ENCODE measurements around the gene CMTM1. TPM values are rescaled to one million over a fixed set of nuclear protein-coding genes. Genes with fewer than 3 reads are reported as not detected.
"Not testable (repeated sequence)": the region's sequence is repeated elsewhere in the genome, so short reads cannot be mapped to it uniquely, and the experiment has no call there.

The CMTM1 gene
- total RNA-seq, 2 donors from 2014 or later: not detected

DNA sequence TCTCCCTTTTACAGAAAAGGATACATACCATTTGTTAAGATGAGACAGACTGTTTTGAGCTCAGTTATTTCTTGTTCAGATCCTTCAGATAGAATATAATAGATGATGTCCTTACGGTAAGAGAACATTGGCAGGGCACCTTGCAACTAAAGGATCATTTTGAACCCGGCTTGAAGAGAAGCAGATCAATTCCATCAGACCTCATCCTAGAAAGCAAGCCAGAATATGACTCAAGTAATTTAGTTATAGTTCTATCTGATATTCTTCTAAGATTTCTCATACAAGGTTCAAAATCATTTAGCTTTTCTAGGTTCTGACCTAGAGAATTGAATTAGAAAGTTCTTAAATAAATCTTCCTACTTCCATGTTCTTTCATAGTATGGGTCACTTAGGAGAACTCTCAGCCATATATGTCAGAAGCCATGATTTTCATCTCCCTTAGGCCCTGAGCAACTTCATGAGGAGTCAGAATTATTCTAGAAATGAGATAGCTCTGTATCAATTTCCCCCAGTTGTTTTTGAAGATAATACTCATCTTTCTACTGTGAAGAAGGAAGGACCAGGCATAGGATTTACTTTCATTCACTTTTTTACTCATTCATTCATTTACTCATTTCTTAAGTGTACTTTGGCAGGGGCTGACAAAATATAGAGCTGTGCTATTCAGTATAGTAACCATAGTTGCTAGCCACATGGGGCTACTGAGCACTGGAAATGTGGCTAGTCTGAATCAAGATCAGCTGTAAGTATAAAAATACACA is 2.5 kb upstream of the CMTM1 start:
- peaks cover 0 to 5% of the 10 kb centered on the region in 2 donors for H3K36me3 ChIP-seq (replicated peaks in 1 of 2; ENCODE audit: insufficient read depth in 1 of 2, low read depth in 2 of 2)
- intact Hi-C loops (cut with DNase I): no loop called here
- WGBS, 2 donors: 83 to 84% methylated on average over 2 of the region's 2 CpGs
- TF ChIP-seq POLR2A (IDR thresholded peaks at IDR 0.05): no peak
- TF ChIP-seq, protein P1, sequence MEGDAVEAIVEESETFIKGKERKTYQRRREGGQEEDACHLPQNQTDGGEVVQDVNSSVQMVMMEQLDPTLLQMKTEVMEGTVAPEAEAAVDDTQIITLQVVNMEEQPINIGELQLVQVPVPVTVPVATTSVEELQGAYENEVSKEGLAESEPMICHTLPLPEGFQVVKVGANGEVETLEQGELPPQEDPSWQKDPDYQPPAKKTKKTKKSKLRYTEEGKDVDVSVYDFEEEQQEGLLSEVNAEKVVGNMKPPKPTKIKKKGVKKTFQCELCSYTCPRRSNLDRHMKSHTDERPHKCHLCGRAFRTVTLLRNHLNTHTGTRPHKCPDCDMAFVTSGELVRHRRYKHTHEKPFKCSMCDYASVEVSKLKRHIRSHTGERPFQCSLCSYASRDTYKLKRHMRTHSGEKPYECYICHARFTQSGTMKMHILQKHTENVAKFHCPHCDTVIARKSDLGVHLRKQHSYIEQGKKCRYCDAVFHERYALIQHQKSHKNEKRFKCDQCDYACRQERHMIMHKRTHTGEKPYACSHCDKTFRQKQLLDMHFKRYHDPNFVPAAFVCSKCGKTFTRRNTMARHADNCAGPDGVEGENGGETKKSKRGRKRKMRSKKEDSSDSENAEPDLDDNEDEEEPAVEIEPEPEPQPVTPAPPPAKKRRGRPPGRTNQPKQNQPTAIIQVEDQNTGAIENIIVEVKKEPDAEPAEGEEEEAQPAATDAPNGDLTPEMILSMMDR (IDR thresholded peaks at IDR 0.05): no peak
- no peaks in the 10 kb centered on the region for H3K4me1 ChIP-seq
- no peak overlapping the region for H3K27ac ChIP-seq
- H3K27me3 ChIP-seq: no peaks in the 10 kb centered on the region
- ATAC-seq: no peak
- no peak overlapping the region for H3K4me3 ChIP-seq
- DNase-seq: no peak
- H3K9me3 ChIP-seq: no peaks in the 10 kb centered on the region

DNA sequence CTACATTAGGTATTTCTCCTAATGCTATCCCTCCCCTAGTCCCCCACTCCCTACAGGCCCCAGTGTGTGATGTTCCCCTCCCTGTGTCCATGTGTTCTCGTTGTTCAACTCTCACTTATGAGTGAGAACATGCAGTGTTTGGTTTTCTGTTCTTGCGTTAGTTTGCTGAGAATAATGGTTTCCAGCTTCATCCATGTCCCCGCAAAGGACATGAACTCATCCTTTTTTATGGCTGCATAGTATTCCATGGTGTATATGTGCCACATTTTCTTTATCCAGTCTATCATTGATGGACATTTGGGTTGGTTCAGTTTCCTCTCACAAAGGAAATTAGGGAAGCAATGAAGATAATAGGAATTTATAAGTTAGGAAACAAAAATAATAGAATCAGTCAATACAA is 1.0 kb downstream of the CMTM1 start:
- H3K4me1 ChIP-seq; H3K36me3 ChIP-seq (replicated peaks in 1 of 2; ENCODE audit: insufficient read depth in 1 of 2, low read depth in 2 of 2); H3K27ac ChIP-seq; H3K4me3 ChIP-seq; H3K9me3 ChIP-seq; ATAC-seq; intact Hi-C loops (cut with DNase I); DNase-seq; H3K27me3 ChIP-seq: not testable (repeated sequence)
- WGBS, 2 donors: 97 to 99% methylated on average over 3 of the region's 3 CpGs

DNA sequence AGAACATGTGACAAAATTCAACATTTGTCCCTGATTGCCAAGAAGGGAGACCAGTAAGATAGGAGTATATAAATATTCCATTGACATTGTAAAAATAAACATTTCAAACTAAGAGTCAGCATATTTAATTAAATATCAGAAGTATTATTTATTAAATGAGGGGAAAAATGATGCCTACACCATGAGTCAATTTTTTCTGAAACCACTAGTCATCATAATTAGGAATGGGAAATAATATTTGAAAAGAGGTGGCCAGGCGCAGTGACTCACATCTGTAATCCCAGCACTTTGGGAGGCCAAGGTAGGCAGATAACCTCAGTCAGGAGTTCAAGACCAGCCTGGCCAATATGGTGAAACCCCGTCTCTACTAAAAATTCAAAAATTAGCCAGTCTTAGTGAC is 2.1 kb downstream of the CMTM1 start:
- TF ChIP-seq POLR2A (IDR thresholded peaks at IDR 0.05): no peak
- TF ChIP-seq, protein P1 (IDR thresholded peaks at IDR 0.05): no peak
- no peak for DNase-seq
- ATAC-seq: no peak
- 81 to 84% methylated on average over 2 of the region's 2 CpGs for WGBS, 2 donors
- H3K4me3 ChIP-seq: no peak overlapping the region
- intact Hi-C loops (cut with DNase I): no loop called here
- H3K36me3 ChIP-seq (replicated peaks in 1 of 2; ENCODE audit: insufficient read depth in 1 of 2, low read depth in 2 of 2): peaks cover 0 to 5% of the 10 kb centered on the region in 2 donors
- H3K9me3 ChIP-seq: no peaks in the 10 kb centered on the region
- H3K27me3 ChIP-seq: no peaks in the 10 kb centered on the region
- H3K27ac ChIP-seq: no peak overlapping the region
- no peaks in the 10 kb centered on the region for H3K4me1 ChIP-seq

DNA sequence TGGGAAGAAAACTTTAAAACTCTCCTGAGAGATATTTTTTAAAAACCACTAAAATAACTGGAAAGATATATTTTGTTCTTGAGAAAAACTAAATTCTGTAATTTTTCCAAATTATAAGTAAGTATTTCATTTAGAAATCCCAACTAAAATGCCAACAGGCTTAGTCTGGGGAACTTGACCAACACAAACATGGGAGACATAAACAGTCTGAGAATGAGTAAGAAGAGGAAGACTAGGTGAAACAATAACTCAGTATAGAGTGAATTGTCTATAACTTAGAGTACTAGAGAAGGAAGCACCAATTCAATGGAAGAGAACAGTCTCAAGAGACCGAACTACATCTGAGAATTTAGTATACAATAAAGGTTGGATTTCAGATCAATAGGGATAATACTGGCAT is 2.9 kb downstream of the CMTM1 start:
- H3K4me1 ChIP-seq: no peaks in the 10 kb centered on the region
- no peak overlapping the region for H3K4me3 ChIP-seq
- intact Hi-C loops (cut with DNase I): no loop called here
- H3K9me3 ChIP-seq: no peaks in the 10 kb centered on the region
- no peak for ATAC-seq
- no peak overlapping the region for H3K27ac ChIP-seq
- TF ChIP-seq POLR2A (IDR thresholded peaks at IDR 0.05): no peak
- TF ChIP-seq, protein P1 (IDR thresholded peaks at IDR 0.05): no peak
- H3K27me3 ChIP-seq: no peaks in the 10 kb centered on the region
- WGBS, 2 donors: 97 to 100% methylated on average over 1 of the region's 1 CpG
- no peak for DNase-seq
- H3K36me3 ChIP-seq (replicated peaks in 1 of 2; ENCODE audit: insufficient read depth in 1 of 2, low read depth in 2 of 2): peaks cover 0 to 5% of the 10 kb centered on the region in 2 donors

DNA sequence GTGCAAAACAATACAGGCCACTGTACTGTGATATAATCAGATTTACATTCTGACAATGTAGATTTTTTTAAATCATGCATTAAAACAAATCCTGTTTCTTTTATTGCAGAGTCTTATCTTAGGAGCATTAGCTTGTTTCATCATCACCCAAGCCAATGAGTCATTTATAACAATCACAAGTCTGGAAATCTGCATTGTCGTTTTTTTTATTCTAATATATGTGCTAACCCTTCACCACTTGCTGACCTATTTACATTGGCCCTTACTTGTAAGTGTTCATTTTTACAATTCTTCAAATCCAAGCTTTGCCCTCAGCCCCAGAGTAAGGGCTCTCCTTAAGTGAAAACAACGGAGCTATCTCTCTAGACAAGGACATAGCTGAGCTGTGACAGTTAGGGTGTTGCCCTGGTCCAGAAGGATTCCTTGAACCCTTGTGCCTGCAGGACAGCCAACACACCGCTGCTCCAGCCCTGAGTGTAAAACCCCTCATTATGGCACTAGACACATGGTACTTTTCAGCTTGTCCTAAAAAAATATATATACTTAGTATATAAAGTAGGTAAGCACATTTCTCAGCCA is 3.7 kb downstream of the CMTM1 start:
- H3K36me3 ChIP-seq (replicated peaks in 1 of 2; ENCODE audit: insufficient read depth in 1 of 2, low read depth in 2 of 2): peaks cover 0 to 2% of the 10 kb centered on the region in 2 donors
- 62 to 63% methylated on average over 3 of the region's 3 CpGs for WGBS, 2 donors
- H3K27ac ChIP-seq: no peak overlapping the region
- H3K4me3 ChIP-seq: no peak overlapping the region
- DNase-seq (no peak), ATAC-seq (no peak)
- H3K4me1 ChIP-seq: no peaks in the 10 kb centered on the region
- H3K27me3 ChIP-seq: no peaks in the 10 kb centered on the region
- TF ChIP-seq, protein P1 (IDR thresholded peaks at IDR 0.05): no peak
- TF ChIP-seq POLR2A (IDR thresholded peaks at IDR 0.05): no peak
- no peaks in the 10 kb centered on the region for H3K9me3 ChIP-seq
- intact Hi-C loops (cut with DNase I): no loop called here
